RPMI7951 (cell line): Measurements from ENCODE around the gene TET3. TPM values are rescaled to one million over a fixed set of nuclear protein-coding genes. Genes with fewer than 3 reads are reported as not detected.
"Not testable (repeated sequence)": the region's sequence is repeated elsewhere in the genome, so short reads cannot be mapped to it uniquely, and the experiment has no call there.

Source experiments
- DNase-seq: peaks from one replicate; pipeline ENCODE4 v3.0.0-alpha.2; 2012; ENCODE audit warnings: low read depth
- total RNA-seq: library from RNA; depleted of rRNA; stranded (reverse); fragments of >200 nt; shearing (Covaris generic); gene quantifications from 2 replicates; pipeline ENCODE4 v1.2.3, GENCODE V29; 2014; rRNA removed

Gene TET3
- total RNA-seq, result 3.4 and 3.6 TPM in 2 replicates

DNA sequence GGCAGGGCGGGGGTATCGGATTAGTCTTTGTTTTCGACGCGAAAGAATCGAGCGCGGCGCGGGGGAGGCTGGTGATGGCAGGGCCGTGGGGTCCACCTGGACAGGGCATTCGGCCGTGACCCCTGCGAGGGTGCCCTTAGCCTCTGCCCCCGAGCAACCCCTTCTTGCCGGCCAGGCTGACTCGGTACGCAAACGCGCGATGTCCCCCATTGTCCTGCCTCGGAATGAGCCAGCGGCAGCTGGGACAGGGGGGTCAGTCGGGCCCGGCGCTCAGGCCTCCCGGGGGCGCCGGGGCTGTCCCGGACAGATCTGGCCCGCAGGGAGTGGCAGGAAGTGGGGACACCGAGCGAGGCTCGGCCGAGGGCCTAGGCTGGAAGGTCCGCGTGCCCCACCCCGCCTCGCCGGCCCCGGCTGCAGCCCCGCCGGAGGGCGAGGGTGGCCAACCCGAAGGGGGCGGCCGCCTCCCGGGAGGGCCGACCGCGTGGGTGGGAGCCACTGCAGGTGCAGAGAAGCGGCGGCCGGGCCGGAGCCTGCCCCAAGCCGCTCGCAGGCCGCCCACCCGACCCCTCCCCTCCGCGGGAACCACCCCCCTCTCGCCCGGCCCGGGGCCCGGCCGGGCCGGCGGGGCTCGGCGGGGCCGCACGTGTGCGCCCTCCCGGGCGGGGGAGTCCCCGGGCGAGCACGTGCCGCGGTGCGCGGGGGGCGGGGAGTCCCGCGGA, at the start of gene TET3:
TSS of gene TET3 (plus strand) at position 708 of the 719 bp plus-strand sequence. CDS start 1,494 bp downstream, outside the sequence.
- DNase-seq, result peak; percentile 47

DNA sequence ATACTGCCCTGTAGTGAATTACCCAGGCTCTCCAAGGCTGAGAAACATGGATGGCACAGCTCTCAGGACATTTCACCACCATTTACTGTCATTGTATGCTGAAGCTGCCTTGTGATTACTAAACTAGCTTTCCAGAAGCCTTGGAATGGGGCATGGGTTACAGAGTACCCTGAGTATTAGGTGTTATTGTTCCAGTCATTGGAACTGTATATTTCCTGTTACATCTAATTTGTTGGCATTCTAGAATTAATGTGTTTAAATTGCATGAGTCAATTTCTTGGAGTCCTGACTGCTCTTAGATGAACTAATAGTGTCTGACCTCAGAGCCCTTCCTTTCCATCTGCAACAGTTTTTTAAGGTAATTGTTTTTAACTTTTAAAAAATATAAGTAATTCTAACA, 49.1 kb upstream of the TET3 start:
- no peak for DNase-seq

DNA sequence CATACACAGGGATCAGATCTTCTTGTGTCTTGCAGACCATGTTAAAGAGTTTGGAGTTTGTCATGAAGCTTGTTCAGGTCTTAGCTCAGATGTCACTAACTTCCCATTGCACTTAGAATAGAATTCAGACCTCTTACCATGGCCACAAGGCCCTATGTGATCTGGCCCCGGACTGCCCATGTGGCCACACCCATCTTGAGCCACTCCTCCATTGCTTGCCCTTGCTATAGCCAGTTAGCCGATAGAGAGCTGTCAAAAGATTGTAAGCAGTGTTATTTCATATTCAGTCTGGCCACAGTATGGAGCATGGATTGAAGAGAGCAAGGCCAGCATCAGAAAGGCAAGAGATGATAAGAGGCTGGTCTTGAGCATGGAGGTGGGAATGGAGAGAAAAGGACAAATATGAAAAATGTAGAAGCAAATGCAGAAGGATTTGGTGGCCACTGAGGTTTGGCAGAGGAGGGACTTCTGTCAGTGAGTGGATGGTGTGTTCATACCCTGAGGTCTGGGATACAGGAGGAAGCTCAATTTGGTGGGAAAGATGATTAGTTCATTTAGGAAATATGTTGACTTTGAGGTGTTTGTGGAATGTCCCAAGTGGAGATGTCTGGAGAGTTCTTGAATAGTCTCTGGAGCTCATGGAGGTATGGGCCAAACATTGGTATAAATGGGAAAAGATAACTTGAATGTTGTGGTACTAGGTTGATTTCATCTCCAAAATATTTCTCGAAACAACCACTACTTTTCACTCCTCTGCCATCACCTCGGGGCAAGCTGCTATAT, 47.4 kb upstream of the TET3 start:
- peak; percentile 30 for DNase-seq

DNA sequence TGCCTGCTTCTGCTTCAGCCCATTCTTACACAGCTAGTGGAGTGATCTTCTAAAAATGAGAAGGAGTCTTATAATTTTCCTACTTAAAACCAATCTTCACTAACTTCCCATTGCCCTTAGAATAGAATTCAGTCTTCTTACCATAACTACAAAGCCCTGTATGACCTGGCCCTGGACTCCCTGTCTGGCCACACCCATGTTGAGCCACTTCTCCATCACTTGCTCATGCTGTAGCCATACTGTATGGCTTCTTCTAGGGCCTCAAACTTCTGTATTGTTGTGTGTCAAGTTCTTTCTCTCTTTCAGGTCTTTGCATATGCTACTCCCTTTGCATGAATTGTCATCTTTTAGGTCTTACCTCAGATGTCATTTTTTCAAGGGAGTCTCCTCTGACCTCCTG, 46.8 kb upstream of the TET3 start:
- DNase-seq, result no peak

DNA sequence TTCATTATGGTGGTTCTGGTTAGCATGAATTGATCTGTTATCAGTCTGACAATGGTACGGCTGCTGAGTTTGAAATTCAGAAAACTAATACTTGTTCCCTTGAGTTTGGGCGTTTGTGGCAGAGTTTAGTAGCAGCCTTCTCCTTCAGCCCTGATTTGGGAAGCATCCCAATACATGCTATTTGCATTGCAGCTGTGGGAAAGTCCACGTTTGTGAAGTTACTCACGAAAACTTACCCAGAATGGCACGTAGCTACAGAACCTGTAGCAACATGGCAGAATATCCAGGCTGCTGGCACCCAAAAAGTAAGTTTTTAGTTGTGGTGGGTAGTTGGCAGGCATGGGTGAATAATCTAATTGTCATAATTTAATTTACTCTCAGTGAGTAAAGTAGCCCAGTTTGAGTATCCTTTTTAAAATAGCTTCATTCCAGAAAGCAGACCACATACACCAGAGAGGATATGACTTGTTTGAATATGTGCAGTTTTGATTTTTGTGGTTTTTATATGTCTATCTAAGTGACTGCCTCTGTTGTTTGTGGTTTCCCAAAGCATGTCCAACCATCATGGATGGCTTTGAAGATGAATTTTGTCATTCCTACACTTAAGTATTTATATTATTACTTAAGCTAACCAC, 45.9 kb upstream of the TET3 start:
- peak; percentile 67 for DNase-seq

DNA sequence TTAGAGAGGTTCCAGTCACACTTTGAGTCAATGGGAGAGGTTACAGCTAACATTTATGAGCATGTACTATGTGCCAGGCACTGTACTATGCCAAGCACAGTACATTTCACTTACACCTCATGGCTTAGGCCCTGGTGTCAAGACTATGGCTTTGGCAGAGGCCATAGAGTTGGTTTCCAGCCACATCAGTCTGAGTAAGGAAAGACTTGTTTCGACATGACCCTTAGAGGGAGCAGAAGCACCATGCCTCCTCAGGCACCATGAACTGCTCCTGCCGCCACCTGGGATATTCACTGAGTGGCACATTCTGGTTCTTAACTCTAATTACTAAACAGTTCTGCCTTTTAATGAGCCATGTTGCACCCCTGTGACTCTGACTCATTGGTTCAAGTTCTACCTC, 45.3 kb upstream of the TET3 start:
- peak; percentile 58 for DNase-seq

DNA sequence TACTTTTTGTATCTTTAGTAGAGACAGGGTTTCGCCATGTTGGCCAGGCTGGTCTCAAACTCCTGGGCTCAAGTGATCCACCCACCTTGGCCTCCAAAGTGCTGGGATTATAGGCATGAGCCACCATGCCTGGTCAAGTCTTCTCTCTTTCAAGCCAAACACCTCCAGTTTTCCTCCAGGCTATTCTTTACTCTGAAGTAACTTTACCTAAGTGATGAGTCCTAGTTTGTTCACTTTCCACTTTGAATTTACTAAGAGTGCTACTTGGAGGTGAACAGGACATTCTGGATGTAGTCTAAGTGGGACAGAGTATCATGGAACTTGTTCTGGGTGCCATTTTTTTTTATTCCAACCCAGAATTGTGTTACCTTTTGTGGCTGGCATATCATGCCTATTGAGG, 44.6 kb upstream of the TET3 start:
- not testable (repeated sequence) for DNase-seq

DNA sequence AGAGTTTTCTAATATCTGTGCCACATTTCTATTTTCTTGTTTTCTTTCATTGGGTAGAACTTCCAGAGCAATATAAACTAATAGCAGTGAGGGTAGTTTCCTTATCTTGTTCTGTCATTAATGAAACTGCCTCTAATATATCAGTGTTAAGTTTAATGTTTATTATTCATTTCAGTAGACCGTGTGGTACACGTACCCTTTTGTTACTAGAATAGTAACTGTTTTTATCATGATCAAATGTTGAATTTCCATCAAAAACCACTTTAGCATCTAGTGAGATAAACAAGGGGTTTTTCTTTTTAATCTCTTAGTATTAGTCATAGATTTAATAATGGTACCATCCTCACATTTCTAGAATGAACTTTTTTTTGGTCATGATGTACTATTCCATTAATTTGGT, 42.0 kb upstream of the TET3 start:
- no peak for DNase-seq

DNA sequence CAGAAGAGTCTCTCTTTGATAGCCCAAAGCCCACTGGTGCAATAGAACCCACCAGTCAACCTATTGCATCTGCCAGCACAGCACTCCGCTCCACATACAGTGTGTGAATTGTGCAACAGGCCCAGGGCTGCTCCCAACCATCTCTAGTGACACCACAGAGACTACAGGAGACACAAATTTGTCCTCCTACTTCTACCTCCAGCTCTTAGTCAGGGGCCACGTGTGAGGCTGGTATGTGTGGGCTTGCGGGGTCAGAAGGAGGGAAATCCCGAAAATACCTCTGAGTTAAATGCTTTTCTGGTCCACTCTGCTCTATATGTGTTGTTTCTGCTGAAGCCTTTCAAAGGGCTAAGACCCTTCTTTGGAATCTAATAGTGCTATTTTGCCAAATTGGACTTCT, 40.0 kb upstream of the TET3 start:
- DNase-seq, result no peak

DNA sequence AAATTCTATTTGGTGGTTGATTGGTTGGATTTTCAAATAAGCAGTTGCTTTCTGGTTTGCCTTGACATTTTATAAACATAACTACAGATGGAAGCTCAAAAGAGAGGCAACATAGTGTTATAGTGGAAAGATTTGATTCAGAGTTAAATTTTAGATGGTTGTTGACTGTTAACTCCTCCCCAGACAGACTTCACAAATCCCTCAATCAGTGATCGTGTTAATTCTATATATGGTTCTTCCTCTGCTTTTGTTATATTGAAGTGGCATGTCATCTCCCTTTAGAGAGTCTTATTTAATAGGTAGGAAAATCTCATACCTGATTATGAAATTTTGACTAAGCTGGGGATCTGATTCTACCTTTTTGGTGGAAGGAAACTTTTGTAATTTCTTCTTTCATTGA, 38.5 kb upstream of the TET3 start:
- DNase-seq, result no peak

DNA sequence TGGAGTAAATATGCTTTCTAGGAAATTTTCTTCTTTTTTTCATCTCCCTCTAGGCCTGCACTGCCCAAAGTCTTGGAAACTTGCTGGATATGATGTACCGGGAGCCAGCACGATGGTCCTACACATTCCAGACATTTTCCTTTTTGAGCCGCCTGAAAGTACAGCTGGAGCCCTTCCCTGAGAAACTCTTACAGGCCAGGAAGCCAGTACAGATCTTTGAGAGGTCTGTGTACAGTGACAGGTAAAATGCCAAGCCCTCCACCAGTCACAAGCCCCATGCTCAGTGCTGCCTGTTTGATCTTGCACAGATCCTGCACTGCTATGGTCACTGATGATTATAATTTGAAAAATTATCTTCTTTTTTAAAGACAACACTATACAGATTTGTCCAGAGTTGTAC, 38.0 kb upstream of the TET3 start:
- no peak for DNase-seq

DNA sequence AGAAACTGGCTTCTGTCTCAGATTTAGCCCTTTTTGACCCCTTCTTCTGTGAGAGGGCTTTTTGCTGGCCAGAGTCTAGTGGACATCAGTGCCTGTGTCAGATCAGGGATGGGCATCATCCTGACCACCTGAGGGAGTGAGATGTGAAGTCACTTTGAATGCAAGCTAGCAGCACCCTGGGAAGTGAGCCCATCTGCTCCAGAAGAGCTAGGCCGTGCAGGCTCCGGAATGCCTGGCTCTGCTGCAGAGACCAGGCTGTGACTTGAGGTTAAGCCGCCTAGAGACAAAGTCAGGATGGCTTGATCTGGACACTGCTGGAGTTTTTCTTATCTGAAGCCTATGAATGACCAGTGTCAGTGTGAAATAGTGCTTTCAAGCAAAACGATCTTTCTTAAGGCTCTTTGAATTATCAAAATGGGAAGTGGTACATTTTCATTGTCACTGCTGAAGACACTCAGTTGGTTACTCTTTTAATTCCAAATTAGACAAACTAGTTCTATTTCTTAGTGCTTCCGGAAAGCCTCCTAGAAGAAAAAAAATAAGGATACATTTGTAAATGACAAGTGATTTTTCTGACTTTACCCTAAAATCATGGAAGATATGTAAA, 37.2 kb upstream of the TET3 start:
- DNase-seq, result no peak

DNA sequence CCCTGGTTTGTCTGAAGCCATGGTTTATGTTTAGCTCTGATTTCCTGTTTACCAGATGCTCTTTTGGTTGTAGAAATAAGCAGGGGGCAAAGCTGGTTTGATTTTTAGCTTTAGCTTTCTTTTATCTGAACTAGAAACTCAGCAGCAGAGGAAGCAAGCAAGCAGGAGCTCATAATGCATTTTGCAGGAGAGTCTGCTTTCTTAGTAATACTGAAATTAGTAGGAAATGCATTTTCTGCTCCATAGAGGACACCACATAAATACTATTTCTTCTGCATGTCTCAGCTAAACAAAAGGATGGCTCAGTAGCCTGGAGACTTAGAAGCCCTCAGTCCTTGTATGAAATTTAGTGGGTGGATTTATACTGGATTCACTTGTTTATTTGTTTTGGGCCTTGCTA, 34.9 kb upstream of the TET3 start:
- no peak for DNase-seq

DNA sequence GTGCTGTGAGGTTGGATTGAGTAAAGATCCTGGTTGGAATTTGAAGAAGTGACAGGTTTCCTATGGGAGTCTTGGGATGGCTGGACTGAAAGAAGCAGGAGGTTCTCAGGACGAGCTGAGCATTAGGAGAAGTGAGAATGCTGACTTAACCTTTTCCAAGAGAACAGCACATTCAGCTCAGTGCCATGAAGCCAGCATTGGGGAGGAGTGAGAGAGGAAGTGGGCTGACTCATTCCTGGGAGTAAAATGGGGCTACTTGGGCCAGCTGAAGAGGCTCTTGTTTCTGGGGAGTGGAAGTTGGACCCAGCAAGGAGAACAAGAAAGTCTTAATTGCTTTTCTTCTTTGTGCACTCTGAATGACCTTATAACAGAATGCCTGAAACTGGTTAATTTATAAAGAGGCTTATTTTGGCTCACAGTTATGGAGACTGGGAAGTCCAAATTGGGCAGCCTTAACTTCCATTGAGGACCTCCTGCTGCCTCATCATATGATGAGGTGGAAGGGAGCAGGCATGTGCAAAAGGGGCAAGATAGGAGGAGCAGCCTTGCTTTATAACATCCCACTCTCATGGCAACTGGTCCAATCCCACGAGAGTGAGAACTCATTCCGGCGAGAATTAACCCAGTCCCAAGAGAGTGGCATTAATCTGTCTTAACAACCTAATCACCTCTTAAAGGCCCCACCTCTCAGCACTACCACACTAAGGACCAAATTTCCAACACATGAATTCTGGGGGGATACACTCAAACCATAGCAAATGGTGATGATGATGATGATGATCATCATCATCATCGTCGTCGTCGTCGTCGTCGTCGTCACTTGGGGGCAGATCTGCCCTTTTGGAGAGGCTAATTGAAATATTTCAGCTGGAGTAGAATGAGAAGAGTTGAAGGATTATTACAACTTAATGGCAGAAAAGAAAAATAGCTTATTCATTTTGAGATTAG, 31.9 kb upstream of the TET3 start:
- DNase-seq, result peak; percentile 73

DNA sequence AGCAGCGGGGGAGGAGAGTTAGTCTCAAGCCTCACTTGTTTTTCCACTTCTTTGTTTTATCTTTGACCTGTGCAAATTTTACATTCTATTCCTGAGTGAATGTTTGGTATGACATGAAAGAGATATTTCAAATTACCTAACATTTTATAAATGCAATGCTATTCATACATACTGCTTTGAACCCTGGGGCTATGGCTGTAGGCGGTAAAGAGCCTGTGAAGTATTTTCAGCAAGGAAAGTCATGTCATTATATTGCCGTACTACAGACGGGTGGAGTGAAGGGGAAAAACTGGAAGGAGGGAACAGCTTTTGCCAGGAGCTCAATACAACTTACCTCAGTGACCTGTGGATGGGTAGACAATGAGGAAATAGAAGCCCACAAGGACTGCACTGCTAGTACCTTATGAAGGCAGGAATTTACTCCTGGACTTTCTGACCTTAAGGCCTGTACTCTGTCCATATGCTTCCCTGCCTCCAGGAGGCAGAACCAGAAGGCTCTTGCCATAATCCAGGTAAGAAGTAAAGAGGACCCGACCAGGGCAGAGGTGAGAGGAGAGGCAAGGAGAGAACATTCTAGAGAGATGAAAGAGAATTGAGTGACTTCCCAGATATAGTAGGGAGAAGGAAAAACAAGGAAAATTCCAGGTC, 28.4 kb upstream of the TET3 start:
- DNase-seq, result no peak

DNA sequence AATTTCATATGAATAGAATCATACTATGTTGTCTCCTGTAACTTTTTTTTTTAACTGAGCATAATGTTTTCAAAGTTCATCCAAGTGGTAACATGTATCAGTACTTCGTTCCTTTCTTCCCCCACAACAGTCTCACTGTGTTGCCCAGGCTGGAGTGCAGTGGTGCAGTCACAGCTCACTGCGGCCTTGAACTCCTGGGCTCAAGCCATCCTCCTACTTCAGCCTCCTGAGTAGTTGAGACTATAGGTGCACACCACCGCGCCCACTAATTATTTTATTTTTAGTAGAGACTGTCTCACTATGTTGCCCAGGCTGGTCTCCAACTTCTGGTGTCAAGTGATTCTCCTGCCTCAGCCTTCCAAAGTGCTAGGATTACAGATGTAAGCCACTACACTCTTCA, 23.4 kb upstream of the TET3 start:
- DNase-seq, result no peak

DNA sequence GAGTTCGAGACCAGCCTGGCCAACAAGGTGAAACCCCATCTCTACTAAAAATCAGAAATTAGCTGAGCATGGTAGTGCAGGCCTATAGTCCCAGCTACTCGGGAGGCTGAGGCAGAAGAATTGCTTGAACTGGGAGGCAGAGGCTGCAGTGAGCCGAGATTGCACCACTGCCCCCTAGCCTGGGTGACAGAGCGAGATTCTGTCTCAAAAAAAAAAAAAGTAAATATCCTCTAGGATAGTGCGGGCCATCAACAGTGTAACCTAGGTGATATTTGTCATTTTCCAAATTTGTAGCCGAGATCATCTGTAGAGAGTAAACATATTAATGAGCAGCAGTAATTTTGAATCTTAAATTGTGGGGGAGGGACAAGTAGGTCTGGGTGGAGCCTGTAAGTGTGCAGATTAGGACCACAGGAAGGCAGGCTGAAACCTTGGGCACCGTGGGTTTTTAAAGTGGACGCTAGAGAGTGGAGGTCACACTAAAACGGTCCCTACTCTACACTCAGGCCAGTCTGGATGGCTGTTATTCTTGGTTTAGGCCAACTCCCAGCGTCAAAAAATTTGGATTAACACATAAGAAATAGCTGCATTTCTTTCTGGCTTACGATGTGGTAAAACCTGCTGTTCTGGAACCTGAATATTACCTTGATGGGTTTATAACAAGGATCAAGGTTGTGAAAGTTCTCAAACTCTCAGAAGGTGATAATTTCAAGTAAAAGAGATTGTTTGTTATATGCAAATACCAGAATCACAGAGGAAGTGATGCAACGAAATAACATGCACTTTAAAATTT, 22.7 kb upstream of the TET3 start:
- no peak for DNase-seq

DNA sequence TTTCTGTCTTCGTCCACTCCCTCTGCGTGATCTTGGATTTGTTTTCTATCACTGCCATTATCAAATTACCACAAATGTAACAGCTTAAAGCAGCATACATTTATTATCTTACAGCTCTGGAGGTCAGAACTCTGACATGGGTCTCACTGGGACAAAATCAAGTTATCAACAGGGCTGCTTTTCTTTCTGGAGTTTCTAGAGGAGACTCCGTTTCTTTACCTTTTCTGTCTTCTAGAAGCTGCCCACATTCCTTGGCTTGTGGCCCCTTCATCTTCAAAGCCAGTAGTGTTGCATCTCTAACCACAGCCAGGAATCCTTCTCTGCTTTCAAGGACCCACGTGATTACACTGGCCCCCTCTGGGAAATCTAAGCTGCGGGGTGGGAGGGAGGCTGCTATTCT, 21.9 kb upstream of the TET3 start:
- DNase-seq, result no peak

DNA sequence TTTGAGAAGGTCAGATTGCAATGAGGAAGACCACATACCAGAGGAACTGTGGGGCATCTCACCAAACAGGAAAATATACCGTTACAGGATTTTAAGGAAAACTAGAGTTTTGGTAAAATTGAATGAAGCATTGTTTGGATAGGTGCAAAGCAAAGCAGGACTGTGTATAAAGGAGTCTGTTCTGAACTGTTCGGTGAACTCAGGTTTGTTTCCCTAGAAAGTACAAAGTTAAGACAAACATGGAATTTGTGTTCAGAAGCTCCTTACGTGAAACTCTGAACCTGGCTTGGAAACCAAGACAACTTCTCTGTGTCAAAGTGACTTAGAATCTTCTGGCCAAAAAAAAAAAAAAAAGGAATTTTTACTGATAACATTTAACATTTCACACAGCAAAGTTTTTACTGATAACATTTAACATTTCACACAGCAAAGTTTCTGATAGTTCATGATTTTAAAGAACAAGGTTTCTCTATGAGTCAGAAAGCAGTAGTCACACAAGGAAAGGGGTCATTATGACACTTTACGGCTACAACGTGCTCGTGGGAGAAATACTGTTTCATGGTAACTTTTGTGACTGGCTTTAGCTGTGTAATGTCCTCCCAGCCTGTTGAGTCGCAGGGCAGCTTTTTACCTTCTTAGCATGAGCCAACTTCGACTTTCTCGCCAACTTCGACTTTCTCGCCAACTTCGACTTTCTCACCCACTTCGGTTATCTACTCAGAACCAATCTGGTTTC, 21.2 kb upstream of the TET3 start:
- no peak for DNase-seq
